HEK293 (cell line): ENCODE measurements around the gene LZTR1.

Experiments
- MEIS1 ChIP-seq: sonication (generic); formaldehyde crosslinking; IDR thresholded peaks from 2 replicates; pipeline ENCODE4 v1.8.1; 2022; ENCODE audit warnings: missing genetic modification reagents, mild to moderate bottlenecking, borderline replicate concordance
- PRDM2 ChIP-seq: fragments of 450-650 bp; formaldehyde crosslinking; IDR thresholded peaks from 2 replicates; pipeline ENCODE4 v1.5.1; 2016; ENCODE audit warnings: missing biosample characterization, missing genetic modification characterization, borderline replicate concordance
- REST ChIP-seq: fragments of 450-650 bp; formaldehyde crosslinking; IDR thresholded peaks from 2 replicates; pipeline ENCODE4 v1.5.1; 2016; ENCODE audit warnings: missing biosample characterization, missing genetic modification characterization
- SCRT2 ChIP-seq: fragments of 450-650 bp; formaldehyde crosslinking; IDR thresholded peaks from 2 replicates; pipeline ENCODE4 v1.5.1; 2016; ENCODE audit warnings: missing biosample characterization, missing genetic modification characterization
- ZBTB11 ChIP-seq: fragments of 450-650 bp; formaldehyde crosslinking; conservative IDR thresholded peaks from 2 replicates; pipeline ENCODE4 v1.5.1; 2016; ENCODE audit warnings: low read depth, missing biosample characterization, missing genetic modification characterization
- ZEB2 ChIP-seq: fragments of 450-650 bp; formaldehyde crosslinking; IDR thresholded peaks from 2 replicates; pipeline ENCODE4 v1.5.1; 2016; ENCODE audit warnings: missing biosample characterization, missing genetic modification characterization
- ZFHX2 ChIP-seq: fragments of 450-650 bp; formaldehyde crosslinking; conservative IDR thresholded peaks from 2 replicates; pipeline ENCODE4 v1.5.1; 2016; ENCODE audit warnings: missing biosample characterization, missing genetic modification characterization
- ZFP69B ChIP-seq: fragments of 450-650 bp; formaldehyde crosslinking; IDR thresholded peaks from 2 replicates; pipeline ENCODE4 v1.5.1; 2016; ENCODE audit warnings: missing biosample characterization, missing genetic modification characterization
- ZNF114 ChIP-seq: fragments of 450-650 bp; formaldehyde crosslinking; IDR thresholded peaks from 2 replicates; pipeline ENCODE4 v1.5.0; 2017; ENCODE audit warnings: missing biosample characterization, missing genetic modification characterization
- ZNF398 ChIP-seq: fragments of 450-650 bp; formaldehyde crosslinking; IDR thresholded peaks from 2 replicates; pipeline ENCODE4 v1.5.1; 2017; ENCODE audit warnings: missing biosample characterization, missing genetic modification characterization
- ZNF426 ChIP-seq: fragments of 450-650 bp; formaldehyde crosslinking; IDR thresholded peaks from 2 replicates; pipeline ENCODE4 v1.5.1; 2017; ENCODE audit warnings: missing biosample characterization, missing genetic modification characterization, mild to moderate bottlenecking, inconsistent platforms, moderate library complexity
- ZNF501 ChIP-seq: fragments of 450-650 bp; formaldehyde crosslinking; IDR thresholded peaks from 2 replicates; pipeline ENCODE4 v1.5.1; 2016; ENCODE audit warnings: missing biosample characterization, missing genetic modification characterization
- ZNF518A ChIP-seq: fragments of 450-650 bp; formaldehyde crosslinking; conservative IDR thresholded peaks from 2 replicates; pipeline ENCODE4 v1.5.1; 2016; ENCODE audit warnings: low read depth, missing biosample characterization, missing genetic modification characterization
- ZNF580 ChIP-seq: fragments of 450-650 bp; formaldehyde crosslinking; IDR thresholded peaks from 2 replicates; pipeline ENCODE4 v1.5.1; 2016; ENCODE audit warnings: missing biosample characterization, missing genetic modification characterization
- ZNF585B ChIP-seq: fragments of 450-650 bp; formaldehyde crosslinking; IDR thresholded peaks from 2 replicates; pipeline ENCODE4 v1.5.1; 2016; ENCODE audit warnings: missing biosample characterization, missing genetic modification characterization
- ZNF596 ChIP-seq: fragments of 450-650 bp; IDR thresholded peaks from 2 replicates; pipeline ENCODE4 v1.5.0; 2018; ENCODE audit warnings: missing biosample characterization, mild to moderate bottlenecking, missing genetic modification characterization, moderate library complexity
- ZNF624 ChIP-seq: fragments of 450-650 bp; formaldehyde crosslinking; IDR thresholded peaks from 2 replicates; pipeline ENCODE4 v1.5.1; 2017; ENCODE audit warnings: missing biosample characterization, missing genetic modification characterization
- ZNF785 ChIP-seq: fragments of 450-650 bp; formaldehyde crosslinking; IDR thresholded peaks from 2 replicates; pipeline ENCODE4 v1.5.1; 2016; ENCODE audit warnings: missing biosample characterization, missing genetic modification characterization

The LZTR1 gene

GRCh38 chr22:21001601-21002325, 19.7 kb downstream of the LZTR1 start, which contains the start of gene THAP7 (continued):
- TF ChIP-seq REST (no peak), ZNF398 (tag by site-specific recombination) (no peak; the same call in 1 of the 2 replicates), ZBTB11 (tag by site-specific recombination) (peak; percentile 79), ZFP69B (tag by site-specific recombination) (0 out of 2 replicates have a peak, but pooled peaks have one; percentile 6), ZFHX2 (tag by site-specific recombination) (peak; percentile 79), PRDM2 (no peak), MEIS1 (CRISPR knock-in tag) (no peak), ZNF114 (tag by site-specific recombination) (no peak), SCRT2 (tag by site-specific recombination) (peak; percentile 99), ZNF624 (tag by site-specific recombination) (no peak), ZNF501 (tag by site-specific recombination) (peak; percentile 86; the same call in 1 of the 2 replicates), ZEB2 (tag by site-specific recombination) (peak; percentile 89), ZNF580 (tag by site-specific recombination) (peak; percentile 55; the same call in 1 of the 2 replicates), ZNF596 (tag by site-specific recombination) (no peak), ZNF785 (tag by site-specific recombination) (peak; percentile 79; the same call in 1 of the 2 replicates), ZNF426 (tag by site-specific recombination) (no peak), ZNF585B (tag by site-specific recombination) (no peak), ZNF518A (tag by site-specific recombination) (peak; percentile 60)
